ENCODE measurements around the gene EHMT2. TPM values are rescaled to one million over a fixed set of nuclear protein-coding genes. Genes with fewer than 3 reads are reported as not detected.

Gene EHMT2
- total RNA-seq, 2 experiments from 2014 or later, result 45.5 to 46.0 TPM

GRCh38 chr6:31886541-31886991 is 10.9 kb downstream of the EHMT2 start:
- POLR2A ChIA-PET, result no interaction called here
- H3K4me1 Mint-ChIP-seq (ENCODE audit: low read depth), result no peaks in the 10 kb centered on the region
- intact Hi-C loops (cut with micrococcal nuclease), result no loop called here
- H3K9me3 Mint-ChIP-seq, result no peaks in the 10 kb centered on the region
- no peak overlapping the region for H3K4me3 Mint-ChIP-seq
- no peaks in the 10 kb centered on the region for H3K27me3 Mint-ChIP-seq
- no peak overlapping the region for H3K27ac Mint-ChIP-seq
- no peak for DNase-seq
- CTCF ChIA-PET, result no interaction called here
- peaks cover 41% of the 10 kb centered on the region for H3K36me3 Mint-ChIP-seq

- Mint-ChIP-seq H3K4me3 (no peak overlapping the region), H3K27ac (no peak overlapping the region), H3K27me3 (no peaks in the 10 kb centered on the region), H3K36me3 (peaks cover 44% of the 10 kb centered on the region), H3K4me1 (ENCODE audit: low read depth) (no peaks in the 10 kb centered on the region), H3K9me3 (no peaks in the 10 kb centered on the region)
- DNase-seq, result no peak
- POLR2A ChIA-PET, result no interaction called here
- CTCF ChIA-PET, result no interaction called here
- intact Hi-C loops (cut with micrococcal nuclease), result no loop called here
These were observed 12.9 kb downstream of the EHMT2 start for GRCh38 chr6:31884528-31885035.

GRCh38 chr6:31883676-31884075 is 13.8 kb downstream of the EHMT2 start:
- Mint-ChIP-seq H3K36me3 (peaks cover 43% of the 10 kb centered on the region), H3K27me3 (no peaks in the 10 kb centered on the region), H3K9me3 (no peaks in the 10 kb centered on the region), H3K27ac (no peak overlapping the region), H3K4me3 (no peak overlapping the region), H3K4me1 (ENCODE audit: low read depth) (no peaks in the 10 kb centered on the region)
- intact Hi-C loops (cut with micrococcal nuclease), result no loop called here
- POLR2A ChIA-PET, result interaction anchor here (0.6 kb wide), 1 partner anchor 39 kb away, joined by 3 read pairs; no protein-coding TSS in a partner anchor
- CTCF ChIA-PET, result no interaction called here
- no peak for DNase-seq

- H3K4me1 Mint-ChIP-seq (ENCODE audit: low read depth), result no peaks in the 10 kb centered on the region
- POLR2A ChIA-PET, result no interaction called here
- DNase-seq, result no peak
- no peak overlapping the region for H3K27ac Mint-ChIP-seq
- H3K27me3 Mint-ChIP-seq, result no peaks in the 10 kb centered on the region
- intact Hi-C loops (cut with micrococcal nuclease), result no loop called here
- peaks cover 41% of the 10 kb centered on the region for H3K36me3 Mint-ChIP-seq
- CTCF ChIA-PET, result interaction anchor here (1.7 kb wide), 1 partner anchor 113 kb away, joined by 4 read pairs; no protein-coding TSS in a partner anchor
- H3K9me3 Mint-ChIP-seq, result no peaks in the 10 kb centered on the region
- H3K4me3 Mint-ChIP-seq, result no peak overlapping the region
These were observed 15.2 kb downstream of the EHMT2 start for GRCh38 chr6:31882344-31882743.

- peaks cover 40% of the 10 kb centered on the region for H3K36me3 Mint-ChIP-seq
- H3K4me1 Mint-ChIP-seq (ENCODE audit: low read depth), result no peaks in the 10 kb centered on the region
- H3K27me3 Mint-ChIP-seq, result no peaks in the 10 kb centered on the region
- ChIA-PET CTCF (interaction anchor here (1.7 kb wide), 1 partner anchor 112 kb away, joined by 4 read pairs; no protein-coding TSS in a partner anchor), POLR2A (no interaction called here)
- H3K4me3 Mint-ChIP-seq, result no peak overlapping the region
- no peaks in the 10 kb centered on the region for H3K9me3 Mint-ChIP-seq
- H3K27ac Mint-ChIP-seq, result no peak overlapping the region
- intact Hi-C loops (cut with micrococcal nuclease), result no loop called here
- DNase-seq, result no peak
These were observed 16.2 kb downstream of the EHMT2 start for GRCh38 chr6:31881136-31881859.

GRCh38 chr6:31880616-31881015 is 16.9 kb downstream of the EHMT2 start:
- H3K4me1 Mint-ChIP-seq (ENCODE audit: low read depth), result no peaks in the 10 kb centered on the region
- POLR2A ChIA-PET, result no interaction called here
- no peak overlapping the region for H3K27ac Mint-ChIP-seq
- H3K27me3 Mint-ChIP-seq, result no peaks in the 10 kb centered on the region
- no peak for DNase-seq
- no peak overlapping the region for H3K4me3 Mint-ChIP-seq
- CTCF ChIA-PET, result no interaction called here
- intact Hi-C loops (cut with micrococcal nuclease), result no loop called here
- H3K9me3 Mint-ChIP-seq, result no peaks in the 10 kb centered on the region
- H3K36me3 Mint-ChIP-seq, result peaks cover 35% of the 10 kb centered on the region

GRCh38 chr6:31879901-31880300 is 17.6 kb downstream of the EHMT2 start:
- H3K27me3 Mint-ChIP-seq, result no peaks in the 10 kb centered on the region
- H3K27ac Mint-ChIP-seq, result no peak overlapping the region
- H3K4me1 Mint-ChIP-seq (ENCODE audit: low read depth), result no peaks in the 10 kb centered on the region
- H3K4me3 Mint-ChIP-seq, result no peak overlapping the region
- no peaks in the 10 kb centered on the region for H3K9me3 Mint-ChIP-seq
- peaks cover 31% of the 10 kb centered on the region for H3K36me3 Mint-ChIP-seq
- intact Hi-C loops (cut with micrococcal nuclease), result no loop called here
- no peak for DNase-seq
- ChIA-PET CTCF (no interaction called here), POLR2A (no interaction called here)

- no peak overlapping the region for H3K4me3 Mint-ChIP-seq
- no peak overlapping the region for H3K27ac Mint-ChIP-seq
- intact Hi-C loops (cut with micrococcal nuclease), result no loop called here
- H3K9me3 Mint-ChIP-seq, result no peaks in the 10 kb centered on the region
- no peaks in the 10 kb centered on the region for H3K27me3 Mint-ChIP-seq
- DNase-seq, result no peak
- ChIA-PET CTCF (no interaction called here), POLR2A (no interaction called here)
- H3K36me3 Mint-ChIP-seq, result peaks cover 29% of the 10 kb centered on the region
- no peaks in the 10 kb centered on the region for H3K4me1 Mint-ChIP-seq (ENCODE audit: low read depth)
These were observed 18.4 kb downstream of the EHMT2 start for GRCh38 chr6:31879143-31879542.

GRCh38 chr6:31878726-31879125 is 18.8 kb downstream of the EHMT2 start, which contains the start of gene SLC44A4:
SLC44A4 (minus strand) TSS chr6:31878997; CDS start chr6:31878980, 17 bp downstream.
- Mint-ChIP-seq H3K27ac (no peak within 1 kb of the TSS), H3K4me3 (no peak within 1 kb of the TSS), H3K27me3 (no peaks in the 10 kb centered on the region), H3K4me1 (ENCODE audit: low read depth) (no peaks in the 10 kb centered on the region), H3K36me3 (peaks cover 26% of the 10 kb centered on the region), H3K9me3 (no peaks in the 10 kb centered on the region)
- ChIA-PET CTCF (no interaction called here), POLR2A (no interaction called here)
- no peak for DNase-seq
- intact Hi-C loops (cut with micrococcal nuclease), result no loop called here

GRCh38 chr6:31878222-31878621 is 19.3 kb downstream of the EHMT2 start:
- no peaks in the 10 kb centered on the region for H3K9me3 Mint-ChIP-seq
- no peak for DNase-seq
- H3K27me3 Mint-ChIP-seq, result no peaks in the 10 kb centered on the region
- no peak overlapping the region for H3K4me3 Mint-ChIP-seq
- H3K27ac Mint-ChIP-seq, result no peak overlapping the region
- POLR2A ChIA-PET, result no interaction called here
- CTCF ChIA-PET, result no interaction called here
- no peaks in the 10 kb centered on the region for H3K4me1 Mint-ChIP-seq (ENCODE audit: low read depth)
- intact Hi-C loops (cut with micrococcal nuclease), result no loop called here
- peaks cover 24% of the 10 kb centered on the region for H3K36me3 Mint-ChIP-seq

GRCh38 chr6:31877651-31878161 is 19.8 kb downstream of the EHMT2 start:
- intact Hi-C loops (cut with micrococcal nuclease), result no loop called here
- Mint-ChIP-seq H3K4me3 (no peak overlapping the region), H3K36me3 (peaks cover 21% of the 10 kb centered on the region), H3K4me1 (ENCODE audit: low read depth) (no peaks in the 10 kb centered on the region), H3K9me3 (no peaks in the 10 kb centered on the region), H3K27ac (no peak overlapping the region), H3K27me3 (no peaks in the 10 kb centered on the region)
- no peak for DNase-seq
- ChIA-PET CTCF (no interaction called here), POLR2A (no interaction called here)

- H3K4me1 Mint-ChIP-seq (ENCODE audit: low read depth), result no peaks in the 10 kb centered on the region
- H3K9me3 Mint-ChIP-seq, result no peaks in the 10 kb centered on the region
- peaks cover 17% of the 10 kb centered on the region for H3K36me3 Mint-ChIP-seq
- H3K27ac Mint-ChIP-seq, result no peak overlapping the region
- no peaks in the 10 kb centered on the region for H3K27me3 Mint-ChIP-seq
- POLR2A ChIA-PET, result no interaction called here
- H3K4me3 Mint-ChIP-seq, result no peak overlapping the region
- intact Hi-C loops (cut with micrococcal nuclease), result no loop called here
- CTCF ChIA-PET, result no interaction called here
- DNase-seq, result no peak
These were observed 20.3 kb downstream of the EHMT2 start for GRCh38 chr6:31877125-31877650.

- no peak overlapping the region for H3K27ac Mint-ChIP-seq
- intact Hi-C loops (cut with micrococcal nuclease), result no loop called here
- ChIA-PET CTCF (no interaction called here), POLR2A (no interaction called here)
- peaks cover 12% of the 10 kb centered on the region for H3K36me3 Mint-ChIP-seq
- DNase-seq, result no peak
- H3K9me3 Mint-ChIP-seq, result no peaks in the 10 kb centered on the region
- H3K27me3 Mint-ChIP-seq, result no peaks in the 10 kb centered on the region
- no peak overlapping the region for H3K4me3 Mint-ChIP-seq
- no peaks in the 10 kb centered on the region for H3K4me1 Mint-ChIP-seq (ENCODE audit: low read depth)
These were observed 21.1 kb downstream of the EHMT2 start for GRCh38 chr6:31876357-31876756.

Measured in activated CD4-positive, alpha-beta memory T cell treated with anti-CD3 and anti-CD28 coated beads for 36 hours (primary cell).